GM12878 (cell line): Measurements from ENCODE around the gene B3GNT7. TPM values are rescaled to one million over a fixed set of nuclear protein-coding genes. Genes with fewer than 3 reads are reported as not detected.

ENCODE experiments used
- ATAC-seq: fragments of 200-7000 bp; cut with Tn5 transposase; 3 replicates; pipeline ENCODE4 v1.9.1; 2020; ENCODE audit warnings: mild to moderate bottlenecking, moderate library complexity
- BruUV-seq: library from RNA; stranded (reverse); fragments of 400-500 nt; replicated peaks from 2 replicates; lab custom pipeline; 2021; lab: Mats Ljungman, UMichigan
- CTCF ChIA-PET: fragments of 300-600 bp; sonication (Branson Sonifier 250); formaldehyde crosslinking; extraction: SDS; loops from one replicate; lab custom pipeline; 2021; ENCODE audit warnings: inconsistent platforms; lab: Yijun Ruan, JAX
- POLR2A ChIA-PET: fragments of 350-600 bp; formaldehyde crosslinking; extraction: SDS; loops from one replicate; lab custom pipeline; 2021; ENCODE audit warnings: inconsistent platforms; lab: Charles Lee
- RAD21 ChIA-PET: fragments of 300-600 bp; sonication (Branson Sonifier 250); formaldehyde crosslinking; loops from one replicate; lab custom pipeline; 2023; ENCODE audit warnings: antibody characterized with exemption; ENCODE audit not compliant: unreplicated experiment; lab: Charles Lee
- SMC1A ChIA-PET: fragments of 300-600 bp; sonication (Branson Sonifier 250); formaldehyde crosslinking; loops from one replicate; lab custom pipeline; 2023; ENCODE audit not compliant: unreplicated experiment, uncharacterized antibody; lab: Charles Lee
- DNase-seq: peaks from one replicate; pipeline ENCODE4 v3.0.0-alpha.2; 2011; ENCODE audit warnings: low read depth, low spot score
- FAIRE-seq: peaks from 3 replicates; lab custom pipeline; 2011; peaks lifted over from hg19 to GRCh38; lab: Jason Lieb, UNC
- H2AFZ ChIP-seq: 2 replicates; pipeline ENCODE4 v1.6.0; 2011; ENCODE audit warnings: low read depth, low read length, control low read depth; ENCODE audit not compliant: control insufficient read depth
- H3K27ac ChIP-seq: 2 replicates; pipeline ENCODE4 v1.5.1; 2011; ENCODE audit warnings: control low read depth; ENCODE audit not compliant: control insufficient read depth, insufficient read depth
- H3K27me3 ChIP-seq, 2 experiments: replicated peaks in 1 of 2; 2 replicates each; pipeline versions ENCODE4 v1.6.0 to v1.6.1; 2011; ENCODE audit warnings: low read length in 1 of 2; ENCODE audit not compliant: control insufficient read depth in 2 of 2, insufficient read depth in 2 of 2
- H3K36me3 ChIP-seq, 2 experiments: 2 replicates each; pipeline ENCODE4 v1.5.1; 2011; ENCODE audit warnings: low read length in 1 of 2; ENCODE audit not compliant: control insufficient read depth in 2 of 2, insufficient read depth in 2 of 2
- H3K4me1 ChIP-seq: 2 replicates; pipeline ENCODE4 v1.6.1; 2011; ENCODE audit warnings: mild to moderate bottlenecking, low read length, moderate library complexity, mixed read lengths; ENCODE audit not compliant: control insufficient read depth, insufficient read depth
- H3K4me2 ChIP-seq: 2 replicates; pipeline ENCODE4 v1.6.0; 2011; ENCODE audit warnings: control low read depth; ENCODE audit not compliant: control insufficient read depth, insufficient read depth
- H3K4me3 ChIP-seq: fragments of 200-600 bp; sonication (generic); 2 replicates; pipeline ENCODE4 v1.5.1; 2016
- H3K79me2 ChIP-seq: 2 replicates; pipeline ENCODE4 v1.6.0; 2011; ENCODE audit warnings: low read length; ENCODE audit not compliant: control insufficient read depth, insufficient read depth
- H3K9ac ChIP-seq: 2 replicates; pipeline ENCODE4 v1.8.0; 2011; ENCODE audit warnings: low read length, control low read depth, mixed read lengths; ENCODE audit not compliant: control insufficient read depth, insufficient read depth
- H3K9me3 ChIP-seq: replicated peaks from 3 replicates; pipeline ENCODE4 v1.5.1; 2011; ENCODE audit warnings: mild to moderate bottlenecking, low read length; ENCODE audit not compliant: control insufficient read depth, insufficient read depth
- H4K20me1 ChIP-seq: 2 replicates; pipeline ENCODE4 v1.6.0; 2011; ENCODE audit not compliant: control insufficient read depth, insufficient read depth
- BCL11A ChIP-seq: IDR thresholded peaks from 2 replicates; pipeline ENCODE4 v1.6.1; 2011; ENCODE audit warnings: low read depth, low read length
- ETV6 ChIP-seq, 2 experiments: fragments of 450-650 bp in 1 of 2; IDR thresholded peaks in 1 of 2; conservative IDR thresholded peaks in 1 of 2; 2 replicates each; pipeline ENCODE4 v1.6.1; 2014; ENCODE audit warnings: antibody characterized with exemption in 1 of 2, borderline replicate concordance in 1 of 2, low read depth in 1 of 2, mild to moderate bottlenecking in 1 of 2, moderate library complexity in 1 of 2
- FOS ChIP-seq: IDR thresholded peaks from 3 replicates; pipeline ENCODE4 v1.6.1; 2011; ENCODE audit warnings: borderline replicate concordance; ENCODE audit not compliant: insufficient read length; ENCODE audit errors: extremely low read depth
- IKZF1 ChIP-seq: fragments of 450-650 bp; conservative IDR thresholded peaks from 2 replicates; pipeline ENCODE4 v1.6.1; 2017; ENCODE audit warnings: antibody characterized with exemption, mild to moderate bottlenecking
- KAT2A ChIP-seq: conservative IDR thresholded peaks from 2 replicates; pipeline ENCODE4 v1.6.1; 2011; ENCODE audit warnings: low read depth, low read length; ENCODE audit not compliant: control insufficient read depth
- NFXL1 ChIP-seq: fragments of 450-650 bp; IDR thresholded peaks from 2 replicates; pipeline ENCODE4 v1.6.1; 2017; ENCODE audit warnings: antibody characterized with exemption, mild to moderate bottlenecking, borderline replicate concordance
- NR2F1 ChIP-seq: fragments of 450-650 bp; conservative IDR thresholded peaks from 2 replicates; pipeline ENCODE4 v1.6.1; 2017; ENCODE audit warnings: mild to moderate bottlenecking
- NRF1 ChIP-seq: conservative IDR thresholded peaks from 2 replicates; pipeline ENCODE4 v1.6.1; 2011; ENCODE audit warnings: mild to moderate bottlenecking, low read depth, low read length, improper control_type of control experiment
- SIX5 ChIP-seq: IDR thresholded peaks from 2 replicates; pipeline ENCODE4 v1.6.1; 2011; ENCODE audit warnings: mild to moderate bottlenecking, low read depth, low read length, moderate library complexity; ENCODE audit not compliant: severe bottlenecking
- SMARCA5 ChIP-seq: fragments of 450-650 bp; IDR thresholded peaks from 2 replicates; pipeline ENCODE4 v1.6.1; 2017; ENCODE audit warnings: mild to moderate bottlenecking
- STAT3 ChIP-seq: IDR thresholded peaks from 2 replicates; pipeline ENCODE4 v1.6.1; 2011; ENCODE audit warnings: low read depth, low read length, improper control_type of control experiment
- TAF1 ChIP-seq: IDR thresholded peaks from 2 replicates; pipeline ENCODE4 v1.6.1; 2011; ENCODE audit warnings: mild to moderate bottlenecking, low read depth, low read length, borderline replicate concordance
- YBX1 ChIP-seq: fragments of 450-650 bp; IDR thresholded peaks from 2 replicates; pipeline ENCODE4 v1.6.1; 2016; ENCODE audit warnings: antibody characterized with exemption
- ZNF622 ChIP-seq: fragments of 450-650 bp; IDR thresholded peaks from 2 replicates; pipeline ENCODE4 v1.6.1; 2017; ENCODE audit warnings: mild to moderate bottlenecking, inconsistent platforms
- WGBS: methylation state at CpG from one replicate; pipeline ENCODE4 v1.1.6; 2016; ENCODE audit warnings: low lambda C conversion rate; ENCODE audit not compliant: insufficient replicate concordance, insufficient coverage; ENCODE audit errors: missing lambda C conversion rate; 5-methylcytosine and 5-hydroxymethylcytosine counted together
- in situ Hi-C: fragments of 300-500 bp; cut with MboI; formaldehyde crosslinking; loops from 9 replicates; pipeline ENCODE4 v1.14.3; 2018; ENCODE audit warnings: mixed read lengths
- intact Hi-C: fragments of 100-400 bp; cut with micrococcal nuclease; formaldehyde crosslinking; loops from one replicate; pipeline ENCODE4 v1.14.2; 2022; ENCODE audit not compliant: unreplicated experiment
- polyA plus RNA-seq, 11 experiments: library from polyadenylated mRNA; depleted of rRNA in 4 of 11; unstranded in 6 of 11; stranded (reverse) in 5 of 11; fragments of >200 nt; fragmentation: Nextera tagmentation in 4 of 11; fragmentation: Illumina TruSeq in 1 of 11; extraction: Ambion mirVana in 4 of 11; extraction: Trizol in 1 of 11; gene quantifications; 1 replicate in 1 of 11; 2 replicates in 10 of 11; pipeline versions ENCODE4 v1.2.1 to v1.2.3, GENCODE V29; 2011 to 2016; ENCODE audit warnings: inconsistent platforms in 2 of 11, missing spikeins in 2 of 11, low read depth in 1 of 11
- total RNA-seq, 4 experiments: library from RNA; depleted of rRNA in 3 of 4; stranded (reverse); fragments of >200 nt in 3 of 4; fragmentation: Illumina TruSeq in 1 of 4; extraction: Trizol in 1 of 4; gene quantifications; 2 replicates each; pipeline versions ENCODE4 v1.2.1 to v1.2.3, GENCODE V29; 2013 to 2021
- TF ChIP-seq, protein P1 (sequence below): fragments of 450-650 bp; IDR thresholded peaks from 2 replicates; pipeline ENCODE4 v1.6.1; 2017; ENCODE audit warnings: borderline replicate concordance
- TF ChIP-seq, protein P2 (sequence below): fragments of 450-650 bp; IDR thresholded peaks from 2 replicates; pipeline ENCODE4 v1.6.1; 2018; ENCODE audit warnings: borderline replicate concordance, mild to moderate bottlenecking; ENCODE audit not compliant: partially characterized antibody
- TF ChIP-seq, protein P3 (sequence below): fragments of 150-350 bp; IDR thresholded peaks from 2 replicates; pipeline ENCODE4 v1.6.1; 2014; ENCODE audit warnings: mild to moderate bottlenecking, low read depth, low read length

The B3GNT7 gene
- total and polyA plus RNA-seq, 10 of the 15 experiments (the other 5 are each of a cell fraction or from before 2014, with no cell fraction given), result 0.91 to 12.6 (median 3.7) TPM

DNA sequence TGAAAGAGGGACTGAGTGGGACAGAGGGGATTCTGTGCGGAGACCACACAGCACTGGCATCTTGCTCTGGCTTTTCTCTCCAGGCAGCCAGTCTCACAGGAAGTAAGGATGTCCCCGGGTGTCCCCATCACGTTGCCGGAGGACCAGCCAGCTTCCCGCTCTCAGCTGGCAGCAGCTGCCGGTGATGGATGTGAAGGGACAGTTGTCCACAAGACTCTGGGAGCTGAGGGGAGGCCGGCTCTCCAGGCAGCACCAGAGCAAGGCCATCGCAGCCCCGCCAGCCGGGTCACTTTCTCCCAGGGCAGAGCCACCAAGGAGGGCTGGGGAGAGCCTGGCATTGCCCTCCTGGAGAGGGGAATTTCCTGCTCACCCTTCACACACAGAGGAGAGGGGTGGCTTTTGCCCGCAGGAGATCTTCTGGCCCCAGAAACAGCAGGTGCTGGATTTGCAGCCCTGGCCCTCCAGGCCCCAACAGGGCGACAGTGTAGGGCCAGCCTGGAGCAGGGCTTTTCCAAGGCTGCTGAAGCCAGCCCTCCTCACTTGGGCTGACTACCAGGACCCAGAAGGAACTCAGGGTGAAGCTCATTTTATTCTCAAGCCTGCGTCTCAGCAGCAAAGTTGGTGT, 24.0 kb upstream of the B3GNT7 start (continued):
- TF ChIP-seq KAT2A, result no peak
- TF ChIP-seq, protein P1, sequence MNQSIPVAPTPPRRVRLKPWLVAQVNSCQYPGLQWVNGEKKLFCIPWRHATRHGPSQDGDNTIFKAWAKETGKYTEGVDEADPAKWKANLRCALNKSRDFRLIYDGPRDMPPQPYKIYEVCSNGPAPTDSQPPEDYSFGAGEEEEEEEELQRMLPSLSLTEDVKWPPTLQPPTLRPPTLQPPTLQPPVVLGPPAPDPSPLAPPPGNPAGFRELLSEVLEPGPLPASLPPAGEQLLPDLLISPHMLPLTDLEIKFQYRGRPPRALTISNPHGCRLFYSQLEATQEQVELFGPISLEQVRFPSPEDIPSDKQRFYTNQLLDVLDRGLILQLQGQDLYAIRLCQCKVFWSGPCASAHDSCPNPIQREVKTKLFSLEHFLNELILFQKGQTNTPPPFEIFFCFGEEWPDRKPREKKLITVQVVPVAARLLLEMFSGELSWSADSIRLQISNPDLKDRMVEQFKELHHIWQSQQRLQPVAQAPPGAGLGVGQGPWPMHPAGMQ, result no peak
- TF ChIP-seq, protein P2, sequence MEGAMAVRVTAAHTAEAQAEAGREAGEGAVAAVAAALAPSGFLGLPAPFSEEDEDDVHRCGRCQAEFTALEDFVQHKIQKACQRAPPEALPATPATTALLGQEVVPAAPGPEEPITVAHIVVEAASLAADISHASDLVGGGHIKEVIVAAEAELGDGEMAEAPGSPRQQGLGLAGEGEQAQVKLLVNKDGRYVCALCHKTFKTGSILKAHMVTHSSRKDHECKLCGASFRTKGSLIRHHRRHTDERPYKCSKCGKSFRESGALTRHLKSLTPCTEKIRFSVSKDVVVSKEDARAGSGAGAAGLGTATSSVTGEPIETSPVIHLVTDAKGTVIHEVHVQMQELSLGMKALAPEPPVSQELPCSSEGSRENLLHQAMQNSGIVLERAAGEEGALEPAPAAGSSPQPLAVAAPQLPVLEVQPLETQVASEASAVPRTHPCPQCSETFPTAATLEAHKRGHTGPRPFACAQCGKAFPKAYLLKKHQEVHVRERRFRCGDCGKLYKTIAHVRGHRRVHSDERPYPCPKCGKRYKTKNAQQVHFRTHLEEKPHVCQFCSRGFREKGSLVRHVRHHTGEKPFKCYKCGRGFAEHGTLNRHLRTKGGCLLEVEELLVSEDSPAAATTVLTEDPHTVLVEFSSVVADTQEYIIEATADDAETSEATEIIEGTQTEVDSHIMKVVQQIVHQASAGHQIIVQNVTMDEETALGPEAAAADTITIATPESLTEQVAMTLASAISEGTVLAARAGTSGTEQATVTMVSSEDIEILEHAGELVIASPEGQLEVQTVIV, result no peak
- no peak for TF ChIP-seq SIX5
- TF ChIP-seq FOS, result no peak

DNA sequence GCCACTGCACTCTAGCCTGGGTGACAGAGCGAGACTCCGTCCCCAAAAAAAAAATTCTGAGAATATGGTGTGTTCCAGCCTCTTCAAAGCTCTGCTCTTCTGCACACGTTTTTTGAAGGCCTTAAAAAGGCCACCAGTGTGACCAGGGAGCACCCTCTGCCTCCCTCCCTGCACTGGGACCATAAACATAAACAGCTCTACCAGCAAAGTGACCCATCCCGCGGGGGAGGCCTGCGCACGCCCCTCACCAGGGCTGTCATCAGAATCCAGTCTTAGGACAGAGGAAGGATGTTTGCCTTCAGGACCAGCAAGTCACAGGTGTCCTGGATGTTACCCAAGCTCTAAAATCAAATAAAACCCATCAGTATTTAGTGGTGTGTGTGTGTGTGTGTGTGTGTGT, 23.2 kb upstream of the B3GNT7 start:
- SMC1A ChIA-PET, result interaction anchor here (0.8 kb wide), 1 partner anchor 24 kb away, joined by 3 read pairs; no protein-coding TSS in a partner anchor
- CTCF ChIA-PET, result no interaction called here
- Histone ChIP-seq H3K79me2 (no peaks in the 10 kb centered on the region), H4K20me1 (no peaks in the 10 kb centered on the region), H3K9me3 (no peaks in the 10 kb centered on the region), H3K4me2 (no peak overlapping the region), H3K4me3 (no peak overlapping the region), H3K9ac (no peak overlapping the region), H3K4me1 (no peaks in the 10 kb centered on the region), H3K36me3 (no peaks in the 10 kb centered on the region), H2AFZ (no peak overlapping the region), H3K27ac (no peak overlapping the region), H3K27me3 (no peaks in the 10 kb centered on the region)
- no peak for FAIRE-seq
- in situ Hi-C loops (no loop called here), intact Hi-C loops (no loop called here)
- ATAC-seq, result no peak
- no peak for DNase-seq
- RAD21 ChIA-PET, result no interaction called here
- BruUV-seq, result no TSS peak
- POLR2A ChIA-PET, result no interaction called here
- WGBS, result 42% methylated on average over 7 of the region's 7 CpGs
- TF ChIP-seq STAT3 (no peak), ETV6 (conservative IDR thresholded peaks at IDR 0.05 in 1 of 2, IDR thresholded peaks at IDR 0.05 in 1 of 2; ENCODE audit: borderline replicate concordance in 1 of 2, low read depth in 1 of 2) (no peak), NR2F1 (no peak), NFXL1 (no peak), ZNF622 (no peak), YBX1 (no peak), SMARCA5 (no peak), NRF1 (no peak), TAF1 (no peak), IKZF1 (no peak), BCL11A (no peak)
- TF ChIP-seq, protein P3, sequence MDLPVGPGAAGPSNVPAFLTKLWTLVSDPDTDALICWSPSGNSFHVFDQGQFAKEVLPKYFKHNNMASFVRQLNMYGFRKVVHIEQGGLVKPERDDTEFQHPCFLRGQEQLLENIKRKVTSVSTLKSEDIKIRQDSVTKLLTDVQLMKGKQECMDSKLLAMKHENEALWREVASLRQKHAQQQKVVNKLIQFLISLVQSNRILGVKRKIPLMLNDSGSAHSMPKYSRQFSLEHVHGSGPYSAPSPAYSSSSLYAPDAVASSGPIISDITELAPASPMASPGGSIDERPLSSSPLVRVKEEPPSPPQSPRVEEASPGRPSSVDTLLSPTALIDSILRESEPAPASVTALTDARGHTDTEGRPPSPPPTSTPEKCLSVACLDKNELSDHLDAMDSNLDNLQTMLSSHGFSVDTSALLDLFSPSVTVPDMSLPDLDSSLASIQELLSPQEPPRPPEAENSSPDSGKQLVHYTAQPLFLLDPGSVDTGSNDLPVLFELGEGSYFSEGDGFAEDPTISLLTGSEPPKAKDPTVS, result no peak
